IgD-negative memory B cell (primary cell): Measurements from ENCODE around the gene MAML1. TPM values are rescaled to one million over a fixed set of nuclear protein-coding genes. Genes with fewer than 3 reads are reported as not detected.
A peak's percentile ranks its signal among the peaks of the same experiment; 100 is the strongest.

Experiments
- H3K27ac Mint-ChIP-seq, 3 donors: one replicate each; pipeline ENCODE4 v1.8.0; 2020 to 2022; ENCODE audit warnings: mild to moderate bottlenecking in 3 of 3, mixed read lengths in 3 of 3, moderate library complexity in 1 of 3
- H3K27me3 Mint-ChIP-seq: one replicate; pipeline ENCODE4 v1.8.0; 2021; ENCODE audit warnings: mixed read lengths
- H3K36me3 Mint-ChIP-seq: one replicate; pipeline ENCODE4 v1.8.0; 2020; ENCODE audit warnings: mild to moderate bottlenecking, mixed read lengths
- H3K4me1 Mint-ChIP-seq, 3 donors: one replicate each; pipeline ENCODE4 v1.8.0; 2020 to 2022; ENCODE audit warnings: mixed read lengths in 3 of 3, mild to moderate bottlenecking in 1 of 3
- H3K4me3 Mint-ChIP-seq, 4 donors: one replicate each; pipeline ENCODE4 v1.8.0; 2020 to 2022; ENCODE audit warnings: mild to moderate bottlenecking in 4 of 4, mixed read lengths in 4 of 4, moderate library complexity in 3 of 4
- H3K9me3 Mint-ChIP-seq, 3 donors: one replicate each; pipeline ENCODE4 v1.8.0; 2020 to 2021; ENCODE audit warnings: mixed read lengths in 3 of 3, mild to moderate bottlenecking in 1 of 3
- polyA plus RNA-seq: library from polyadenylated mRNA; unstranded; fragments of 300-500 nt; fragmentation: Illumina TruSeq; gene quantifications from one replicate; pipeline ENCODE4 v1.2.3, GENCODE V29; 2021

Gene MAML1
- polyA plus RNA-seq, 1 donor from 2014 or later = 4.7 TPM

DNA sequence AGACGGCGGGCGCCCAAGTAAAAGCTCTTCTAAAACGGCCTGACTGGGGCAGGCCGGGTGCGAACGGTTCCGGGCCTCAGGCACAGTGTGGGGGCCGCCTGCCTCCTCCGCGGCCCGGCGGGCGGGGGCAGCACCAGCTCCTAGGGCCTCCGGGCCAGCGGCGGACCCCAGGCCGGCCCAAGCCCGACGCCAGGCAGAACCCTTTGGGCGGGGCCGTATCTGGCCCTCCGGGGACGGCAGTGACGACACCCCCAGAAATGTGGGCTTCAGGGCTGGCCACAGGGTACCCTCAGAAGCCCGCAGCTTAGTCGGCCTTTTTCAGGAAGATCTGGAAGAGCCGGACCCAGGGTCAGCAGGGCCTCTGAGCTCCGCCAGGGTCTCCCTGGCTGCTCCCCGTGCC lies 65.1 kb downstream of the MAML1 start:
- Mint-ChIP-seq H3K27me3 (no peaks in the 10 kb centered on the region), H3K4me1 (peaks cover 11 to 25% (median 20%) of the 10 kb centered on the region in 3 donors), H3K36me3 (peaks cover 3% of the 10 kb centered on the region), H3K4me3 (peak overlapping the region in 3 of 4 donors; percentile 44 to 81 (median 49)), H3K9me3 (no peaks in the 10 kb centered on the region), H3K27ac (peak overlapping the region in 1 of 3 donors; percentile 89)

DNA sequence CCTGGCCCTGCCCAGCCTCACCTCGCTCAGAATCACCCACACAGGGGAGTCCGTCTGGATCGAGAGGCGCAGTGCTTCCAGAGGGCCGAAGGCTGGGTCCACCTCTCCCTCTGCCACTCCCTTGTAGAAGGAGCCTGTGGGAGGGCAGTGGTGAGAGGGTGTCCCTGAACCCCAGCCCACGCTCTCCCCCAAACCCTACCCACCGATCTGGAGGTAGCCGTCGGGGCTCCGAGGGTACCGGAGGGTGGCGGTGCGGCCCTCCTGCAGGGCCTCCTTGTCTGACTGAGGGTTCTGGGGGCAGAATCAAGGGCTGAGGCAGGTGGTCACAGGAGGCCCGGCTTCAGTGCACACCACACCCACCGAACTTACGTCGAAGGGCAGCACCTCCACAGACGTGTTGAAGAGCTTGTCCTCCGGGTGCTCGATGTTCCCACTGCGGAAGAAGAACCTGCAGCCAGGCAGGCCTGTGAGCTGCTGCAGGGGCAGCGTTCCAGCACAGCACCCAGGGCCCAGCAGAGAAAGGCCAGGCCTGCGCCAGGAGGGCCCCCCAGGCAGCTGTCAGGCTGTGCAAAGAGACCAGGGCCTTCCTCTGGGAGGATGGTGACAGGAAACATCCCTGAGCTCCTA lies 65.6 kb downstream of the MAML1 start:
- no peaks in the 10 kb centered on the region for H3K27me3 Mint-ChIP-seq
- H3K4me3 Mint-ChIP-seq = peak overlapping the region in 1 of 4 donors; percentile 38
- peaks cover 11 to 24% (median 21%) of the 10 kb centered on the region in 3 donors for H3K4me1 Mint-ChIP-seq
- H3K9me3 Mint-ChIP-seq = no peaks in the 10 kb centered on the region
- peaks cover 3% of the 10 kb centered on the region for H3K36me3 Mint-ChIP-seq
- no peak overlapping the region for H3K27ac Mint-ChIP-seq

DNA sequence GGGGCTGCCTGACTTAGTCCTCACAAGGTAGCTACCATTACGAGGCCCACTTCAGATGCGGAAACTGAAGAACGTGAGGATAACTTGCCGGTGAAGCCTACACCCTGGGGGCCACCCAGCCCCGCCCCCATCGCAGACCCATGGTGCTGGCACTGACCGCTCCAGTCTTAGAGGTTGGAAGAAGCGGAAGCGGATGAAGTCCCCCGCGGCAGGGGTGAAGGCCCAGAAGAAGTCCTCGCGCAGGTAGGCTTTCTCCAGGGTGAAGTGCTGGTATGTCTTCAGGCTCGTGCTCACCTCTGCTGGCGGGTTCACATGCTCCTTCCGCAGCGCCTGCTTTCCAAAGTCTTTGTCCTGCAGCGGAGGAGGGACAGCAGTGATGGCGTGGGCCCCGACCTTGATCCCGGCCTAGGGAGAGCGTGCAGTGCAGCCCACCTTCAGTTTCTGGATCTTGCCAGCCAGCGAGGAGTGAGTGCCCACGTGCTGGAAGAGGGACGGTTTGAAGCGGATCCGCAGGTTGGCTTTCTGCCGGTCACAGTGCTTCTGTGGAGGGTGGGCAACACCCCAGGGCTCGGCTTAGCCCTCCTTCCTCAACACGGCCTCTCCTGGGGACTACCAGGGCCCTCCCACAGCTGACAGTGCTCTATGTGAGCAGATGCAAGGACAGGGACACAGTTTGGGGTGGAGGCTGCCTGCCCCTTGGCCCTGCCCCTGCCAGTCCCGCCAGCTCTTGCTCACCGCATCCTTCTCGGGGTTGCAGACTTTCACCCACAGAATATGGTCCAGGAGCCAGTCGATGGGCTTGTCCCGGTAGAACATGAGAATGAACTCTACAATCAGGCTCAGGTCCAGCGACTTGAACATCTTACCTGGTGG lies 66.4 kb downstream of the MAML1 start:
- Mint-ChIP-seq H3K9me3 (no peaks in the 10 kb centered on the region), H3K36me3 (peaks cover 3% of the 10 kb centered on the region), H3K27me3 (no peaks in the 10 kb centered on the region), H3K27ac (no peak overlapping the region), H3K4me1 (peaks cover 16 to 21% (median 17%) of the 10 kb centered on the region in 3 donors), H3K4me3 (peak overlapping the region in 3 of 4 donors; percentile 32 to 70 (median 47))

DNA sequence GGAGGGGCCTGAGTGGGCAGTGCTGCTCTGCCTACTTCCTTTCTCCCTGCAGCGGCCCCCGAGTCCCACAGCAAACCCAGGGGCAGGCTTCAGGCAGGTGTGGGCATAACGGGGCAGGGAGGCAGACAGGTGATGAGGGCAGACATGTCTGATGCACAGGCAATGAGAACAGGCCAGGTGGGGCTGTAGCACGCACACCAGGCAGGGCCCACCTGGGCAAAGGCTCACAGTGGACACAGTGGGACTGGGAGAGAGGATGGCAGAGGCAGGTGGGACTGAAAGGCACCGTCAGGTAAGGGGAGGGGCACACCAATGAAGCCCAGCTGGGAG lies 67.0 kb downstream of the MAML1 start:
- Mint-ChIP-seq H3K4me3 (peak overlapping the region in 2 of 4 donors; percentile 47 to 70), H3K4me1 (peaks cover 18 to 20% (median 20%) of the 10 kb centered on the region in 3 donors), H3K27me3 (no peaks in the 10 kb centered on the region), H3K27ac (no peak overlapping the region), H3K36me3 (peaks cover 3% of the 10 kb centered on the region), H3K9me3 (no peaks in the 10 kb centered on the region)

DNA sequence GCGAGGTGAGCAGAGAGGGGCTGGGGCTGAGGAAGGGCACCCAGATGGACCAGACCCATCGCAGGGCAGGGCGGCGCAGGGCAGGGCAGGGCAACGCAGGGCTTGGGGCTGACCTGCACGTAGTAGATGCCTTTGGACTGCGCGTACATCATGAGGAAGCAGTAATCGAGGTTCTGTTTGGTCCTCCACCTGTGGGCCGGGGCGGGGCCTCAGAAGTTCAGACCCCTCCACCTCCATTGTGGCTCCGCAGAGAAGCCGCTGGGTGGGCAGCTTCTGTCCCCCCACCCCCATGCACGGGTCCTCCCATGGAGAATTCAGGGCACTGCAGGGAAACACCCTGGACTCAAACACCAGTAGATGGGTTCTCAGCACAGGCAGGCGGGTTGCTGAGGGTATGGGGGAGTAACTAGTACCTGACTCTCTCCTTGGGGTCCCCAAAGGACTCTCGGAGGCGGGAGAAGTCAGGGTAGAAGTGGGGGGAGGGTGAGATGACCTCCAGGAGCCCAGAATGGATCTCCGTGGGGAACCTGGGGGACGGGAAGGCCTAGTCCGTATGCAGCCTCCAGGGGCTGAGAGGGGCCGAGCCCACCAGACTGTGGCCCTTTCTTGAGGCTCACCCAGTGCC lies 67.6 kb downstream of the MAML1 start:
- no peaks in the 10 kb centered on the region for H3K9me3 Mint-ChIP-seq
- H3K4me1 Mint-ChIP-seq = peaks cover 19 to 26% (median 25%) of the 10 kb centered on the region in 3 donors
- no peak overlapping the region for H3K27ac Mint-ChIP-seq
- no peaks in the 10 kb centered on the region for H3K27me3 Mint-ChIP-seq
- no peak overlapping the region for H3K4me3 Mint-ChIP-seq
- H3K36me3 Mint-ChIP-seq = peaks cover 3% of the 10 kb centered on the region

DNA sequence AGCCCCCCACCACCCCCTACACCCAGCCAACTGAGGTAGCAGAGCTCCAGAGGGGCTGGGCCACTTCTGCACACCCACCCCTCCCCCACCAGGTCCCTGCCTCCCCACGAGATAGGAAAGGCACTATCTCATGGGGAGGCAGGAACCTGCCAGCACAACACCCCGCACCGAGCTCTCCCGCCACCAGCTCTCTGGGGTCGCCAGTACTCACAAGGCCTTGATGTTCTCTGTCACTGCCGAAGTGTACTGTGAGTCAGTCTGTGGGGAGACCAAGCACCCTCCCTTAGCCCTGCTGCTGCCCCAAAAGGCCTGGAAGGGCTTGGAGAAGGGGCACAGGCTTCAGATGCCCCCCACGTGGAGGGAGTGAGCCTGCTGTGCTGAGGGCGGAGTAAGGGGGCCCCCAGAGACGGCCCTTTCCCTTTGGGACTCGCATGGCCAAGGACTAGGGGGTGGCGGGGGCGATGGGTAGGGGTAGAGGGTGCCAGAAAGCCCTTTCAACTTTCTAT lies 68.1 kb downstream of the MAML1 start:
- Mint-ChIP-seq H3K27ac (no peak overlapping the region), H3K4me3 (no peak overlapping the region), H3K9me3 (no peaks in the 10 kb centered on the region), H3K36me3 (peaks cover 3% of the 10 kb centered on the region), H3K27me3 (no peaks in the 10 kb centered on the region), H3K4me1 (peaks cover 20 to 26% (median 26%) of the 10 kb centered on the region in 3 donors)

DNA sequence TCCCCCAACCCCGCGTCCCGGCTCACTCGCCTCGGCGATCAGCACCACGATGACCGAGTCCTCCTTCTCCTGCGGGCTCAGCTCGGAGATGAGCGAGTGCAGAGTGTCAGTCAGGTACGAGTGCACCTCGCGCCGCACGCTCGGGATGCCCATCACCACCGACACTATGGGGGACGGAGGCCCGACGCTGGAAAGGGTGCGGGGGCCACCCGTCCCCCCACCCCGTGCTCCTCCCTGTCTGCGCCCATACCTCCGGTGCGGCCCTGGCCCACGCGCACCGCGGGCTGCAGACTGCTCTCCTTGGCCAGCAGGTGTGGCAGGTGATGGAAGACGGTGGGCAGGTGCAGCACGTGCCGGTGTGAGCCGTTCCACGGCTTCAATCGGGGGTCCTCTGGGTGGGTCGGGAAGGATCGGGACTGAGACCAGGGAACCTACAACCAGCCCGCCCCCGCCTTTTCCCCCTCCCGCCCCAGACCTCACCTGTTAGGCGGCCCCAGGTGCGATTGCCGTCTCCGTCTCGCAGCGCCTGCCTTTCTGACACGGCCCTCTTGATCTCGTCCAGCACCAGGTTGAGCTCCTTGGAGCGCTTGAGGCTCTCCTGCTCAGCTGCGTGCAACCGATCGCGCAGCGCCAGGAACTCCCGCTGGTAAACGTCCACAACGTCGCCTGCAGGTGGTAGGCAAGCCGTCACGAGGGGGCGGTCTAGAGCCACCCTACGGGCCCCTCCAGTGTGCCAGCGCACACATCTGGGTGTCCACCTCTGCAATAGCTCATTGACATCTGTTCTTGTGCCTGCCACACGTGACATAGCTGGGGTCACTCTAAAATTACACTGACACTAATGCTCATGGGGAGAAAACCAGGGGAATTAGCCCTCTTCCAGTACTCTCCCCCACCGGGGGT lies 68.9 kb downstream of the MAML1 start:
- H3K4me3 Mint-ChIP-seq = peak overlapping the region in 2 of 4 donors; percentile 28 to 76
- H3K9me3 Mint-ChIP-seq = no peaks in the 10 kb centered on the region
- H3K27ac Mint-ChIP-seq = peak overlapping the region; percentile 41 to 93 (median 80)
- H3K27me3 Mint-ChIP-seq = no peaks in the 10 kb centered on the region
- H3K36me3 Mint-ChIP-seq = peaks cover 3% of the 10 kb centered on the region
- H3K4me1 Mint-ChIP-seq = peaks cover 20 to 26% (median 26%) of the 10 kb centered on the region in 3 donors

DNA sequence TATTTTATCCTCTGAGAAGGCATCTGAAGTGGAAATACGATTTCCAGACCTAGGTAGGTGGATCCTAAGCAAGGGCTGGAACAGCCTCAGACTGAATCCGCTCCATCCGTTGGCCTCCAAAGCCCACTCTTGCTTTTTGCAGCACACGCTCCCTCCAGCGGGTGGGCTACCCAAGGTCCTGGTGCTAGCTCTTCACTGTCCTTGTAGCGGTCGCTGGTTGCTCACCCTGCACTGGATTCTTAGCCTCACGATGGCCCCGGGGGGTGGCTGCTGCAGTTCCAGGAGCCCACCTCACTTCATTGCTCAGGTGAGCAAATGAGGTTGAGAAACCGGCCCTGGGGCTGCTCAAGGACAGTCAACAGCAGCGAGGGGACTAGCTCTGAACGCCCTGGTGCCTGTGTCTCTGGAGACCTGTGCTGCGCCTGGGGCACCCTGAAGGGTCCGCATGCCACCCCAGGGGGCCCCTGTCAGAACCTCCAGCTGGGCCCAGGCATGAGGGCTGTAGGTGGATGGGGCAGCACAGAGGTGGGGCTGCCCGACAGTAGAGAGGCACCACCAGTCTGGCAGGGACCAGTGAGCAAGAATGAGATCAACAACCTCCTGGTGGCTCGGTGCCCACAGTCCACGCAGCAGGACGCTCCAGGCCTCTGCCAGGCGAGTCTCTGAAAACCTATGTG lies 69.7 kb downstream of the MAML1 start:
- Mint-ChIP-seq H3K4me3 (peak overlapping the region in 3 of 4 donors; percentile 34 to 76 (median 60)), H3K9me3 (no peaks in the 10 kb centered on the region), H3K27me3 (no peaks in the 10 kb centered on the region), H3K27ac (peak overlapping the region in 2 of 3 donors; percentile 80 to 93), H3K36me3 (peaks cover 3% of the 10 kb centered on the region), H3K4me1 (peaks cover 14 to 22% (median 22%) of the 10 kb centered on the region in 3 donors)

DNA sequence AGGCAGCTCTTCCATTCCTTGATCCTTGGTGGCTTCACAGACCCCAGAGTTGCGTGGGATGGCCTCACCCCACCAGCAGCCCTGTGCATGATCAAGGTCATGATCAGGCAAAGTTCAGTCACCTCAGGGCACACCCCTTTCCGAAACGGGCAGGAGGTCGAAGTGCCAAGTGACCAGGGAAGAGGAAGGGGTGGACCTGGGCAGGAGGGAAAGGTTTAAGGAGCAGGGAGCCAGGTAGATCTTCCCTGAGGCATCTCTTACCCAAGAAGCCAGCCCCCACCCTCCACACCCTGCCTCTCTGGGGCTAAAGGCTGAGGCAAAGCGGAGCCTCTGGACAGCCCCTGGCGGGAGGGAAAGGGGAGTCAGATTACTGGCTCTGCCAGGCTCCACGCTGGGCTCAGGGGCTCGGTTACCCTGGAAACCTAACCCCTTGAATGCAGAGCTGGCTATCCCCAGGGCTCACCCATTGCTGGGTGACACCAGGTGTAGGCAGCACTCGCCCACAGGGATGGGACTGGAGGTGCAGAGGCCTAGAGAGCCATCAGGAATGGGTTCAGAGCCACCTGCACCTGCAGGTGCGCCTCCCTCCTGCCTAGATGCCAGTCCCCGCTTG lies 70.4 kb downstream of the MAML1 start:
- H3K4me3 Mint-ChIP-seq = peak overlapping the region; percentile 34 to 76 (median 53)
- peaks cover 3% of the 10 kb centered on the region for H3K36me3 Mint-ChIP-seq
- H3K27ac Mint-ChIP-seq = peak overlapping the region in 2 of 3 donors; percentile 81 to 83
- no peaks in the 10 kb centered on the region for H3K9me3 Mint-ChIP-seq
- H3K4me1 Mint-ChIP-seq = peaks cover 14 to 22% (median 21%) of the 10 kb centered on the region in 3 donors
- no peaks in the 10 kb centered on the region for H3K27me3 Mint-ChIP-seq

DNA sequence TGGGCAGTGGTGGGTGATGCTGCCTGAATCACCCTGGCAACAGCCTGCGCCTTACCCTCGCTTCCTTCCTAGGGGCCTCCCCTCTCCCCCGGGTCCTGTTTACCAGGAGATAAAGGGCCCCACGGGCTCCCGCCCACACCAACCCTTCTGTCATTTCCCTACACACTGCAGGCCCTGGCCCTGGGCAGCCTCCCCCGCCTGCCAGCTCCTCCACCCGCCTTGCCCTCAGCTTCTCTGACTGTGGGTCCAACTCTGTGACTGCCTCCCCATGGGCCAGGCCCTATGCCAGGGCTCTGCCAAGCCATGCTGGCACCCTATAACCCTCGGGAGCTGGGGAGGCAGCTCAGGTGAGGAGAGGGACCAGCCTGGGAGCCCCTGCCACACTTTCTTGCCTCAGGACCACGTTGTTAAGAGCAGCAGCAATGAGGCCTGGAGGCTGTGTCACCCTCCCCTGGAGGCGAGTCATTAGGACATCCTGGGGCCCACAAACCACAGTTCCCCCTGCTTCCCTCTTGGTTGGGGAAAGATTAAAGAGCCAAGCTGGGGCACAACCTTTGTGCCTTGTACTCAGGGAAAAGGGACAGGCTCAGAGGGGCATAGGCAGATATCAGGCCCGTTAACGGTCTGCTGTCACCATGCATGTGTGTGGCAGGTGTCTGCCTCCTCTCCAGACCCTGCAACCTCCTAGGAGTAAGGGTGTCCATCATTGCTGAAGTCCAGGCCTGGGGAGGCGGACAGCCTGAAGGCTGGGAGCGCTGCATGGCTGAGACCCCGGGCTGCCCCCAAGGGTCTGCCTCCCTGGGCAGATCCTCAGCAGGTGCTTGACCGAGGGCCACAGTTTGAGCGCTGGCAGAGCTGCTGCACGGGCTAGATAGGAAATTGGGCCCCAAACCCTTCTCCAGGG lies 71.3 kb downstream of the MAML1 start:
- H3K9me3 Mint-ChIP-seq = no peaks in the 10 kb centered on the region
- H3K4me3 Mint-ChIP-seq = peak overlapping the region; percentile 74 to 80 (median 78)
- H3K4me1 Mint-ChIP-seq = peaks cover 14 to 22% (median 21%) of the 10 kb centered on the region in 3 donors
- H3K27ac Mint-ChIP-seq = peak overlapping the region in 2 of 3 donors; percentile 39 to 81
- peaks cover 3% of the 10 kb centered on the region for H3K36me3 Mint-ChIP-seq
- H3K27me3 Mint-ChIP-seq = no peaks in the 10 kb centered on the region

DNA sequence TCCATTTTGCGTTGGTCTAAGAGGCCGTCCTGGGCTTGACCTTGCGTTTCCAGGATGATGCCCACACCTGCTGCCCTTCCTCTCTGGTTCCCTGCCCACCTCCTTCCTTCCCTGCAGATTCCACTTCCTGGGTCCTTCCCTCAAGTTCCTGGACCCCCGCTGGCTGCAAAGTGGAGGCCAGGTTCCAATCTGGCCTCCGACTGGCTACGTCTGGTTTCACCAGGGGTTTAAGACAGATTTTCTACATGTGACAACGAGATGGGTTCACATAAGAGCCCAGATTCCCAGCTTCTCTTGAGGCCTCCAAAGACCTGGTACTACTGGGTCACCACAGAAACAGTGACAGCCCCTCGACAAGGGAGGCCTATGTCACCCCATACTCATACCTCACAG lies 71.9 kb downstream of the MAML1 start:
- peaks cover 3% of the 10 kb centered on the region for H3K36me3 Mint-ChIP-seq
- peak overlapping the region; percentile 67 to 86 (median 81) for H3K27ac Mint-ChIP-seq
- H3K27me3 Mint-ChIP-seq = no peaks in the 10 kb centered on the region
- H3K4me3 Mint-ChIP-seq = peak overlapping the region; percentile 74 to 92 (median 80)
- H3K4me1 Mint-ChIP-seq = peaks cover 14 to 22% (median 21%) of the 10 kb centered on the region in 3 donors
- H3K9me3 Mint-ChIP-seq = no peaks in the 10 kb centered on the region

DNA sequence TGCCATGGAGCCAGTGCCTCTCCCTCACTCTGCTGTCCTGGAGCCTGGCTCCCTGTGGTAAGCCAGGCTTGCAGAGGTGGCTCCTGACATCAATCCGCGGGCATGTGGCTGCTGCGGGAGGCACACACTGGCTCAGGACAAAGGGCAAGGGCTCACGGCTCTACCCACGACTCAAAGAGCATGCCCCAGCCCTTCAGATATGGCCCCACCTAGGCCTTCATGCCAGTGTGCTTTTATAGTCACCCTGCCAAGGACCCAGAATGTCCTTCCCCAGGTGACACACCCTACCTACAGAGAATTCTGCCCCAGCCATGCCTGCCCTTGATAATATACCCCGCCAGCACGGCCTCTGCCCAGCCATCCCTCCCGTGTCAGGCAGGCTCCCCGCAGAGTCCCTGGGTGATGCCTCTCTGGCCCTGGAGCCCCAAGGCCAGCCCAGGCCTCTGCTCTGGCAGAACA lies 72.5 kb downstream of the MAML1 start:
- Mint-ChIP-seq H3K9me3 (no peaks in the 10 kb centered on the region), H3K36me3 (peaks cover 2% of the 10 kb centered on the region), H3K27me3 (no peaks in the 10 kb centered on the region), H3K27ac (peak overlapping the region; percentile 67 to 86 (median 81)), H3K4me3 (peak overlapping the region; percentile 74 to 92 (median 84)), H3K4me1 (peaks cover 14 to 22% (median 21%) of the 10 kb centered on the region in 3 donors)
